ENCODE results near the gene SLAIN2.

The SLAIN2 gene

DNA sequence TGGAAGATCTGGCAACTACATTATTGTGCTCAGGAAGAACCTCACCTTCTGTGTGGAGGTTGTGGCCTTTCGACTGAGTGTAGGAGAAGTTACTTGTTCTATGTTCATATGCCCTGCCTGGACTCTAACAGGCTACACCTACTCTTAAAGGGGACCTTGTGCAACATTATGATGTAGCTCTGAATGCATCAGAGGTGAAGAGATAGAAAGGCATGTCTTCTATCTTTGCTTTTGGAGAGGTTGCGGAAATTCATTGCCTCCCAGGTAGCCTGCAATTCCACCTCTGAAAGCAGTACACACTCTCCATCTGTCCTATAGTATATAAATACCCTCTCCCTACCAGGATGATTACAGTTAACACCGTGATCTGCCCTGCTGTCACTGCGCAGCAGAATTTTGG lies 7.1 kb upstream of the SLAIN2 start:
- TF ChIP-seq FOXP2 (optimal IDR thresholded peaks at IDR 0.05; ENCODE audit: borderline replicate concordance, extremely low read depth, extremely low read length, insufficient read depth) (no peak), SIN3A (IDR thresholded peaks at IDR 0.05; ENCODE audit: borderline replicate concordance, insufficient read depth, low read length) (no peak), REST (IDR thresholded peaks at IDR 0.05; ENCODE audit: insufficient read depth in 1 of 2, low read depth in 2 of 2, low read length in 2 of 2) (no peak), POLR2AphosphoS5 (IDR thresholded peaks at IDR 0.05; ENCODE audit: low read depth, low read length) (no peak), TAF1 (IDR thresholded peaks at IDR 0.05; ENCODE audit: borderline replicate concordance, insufficient read depth, low read length) (no peak)

DNA sequence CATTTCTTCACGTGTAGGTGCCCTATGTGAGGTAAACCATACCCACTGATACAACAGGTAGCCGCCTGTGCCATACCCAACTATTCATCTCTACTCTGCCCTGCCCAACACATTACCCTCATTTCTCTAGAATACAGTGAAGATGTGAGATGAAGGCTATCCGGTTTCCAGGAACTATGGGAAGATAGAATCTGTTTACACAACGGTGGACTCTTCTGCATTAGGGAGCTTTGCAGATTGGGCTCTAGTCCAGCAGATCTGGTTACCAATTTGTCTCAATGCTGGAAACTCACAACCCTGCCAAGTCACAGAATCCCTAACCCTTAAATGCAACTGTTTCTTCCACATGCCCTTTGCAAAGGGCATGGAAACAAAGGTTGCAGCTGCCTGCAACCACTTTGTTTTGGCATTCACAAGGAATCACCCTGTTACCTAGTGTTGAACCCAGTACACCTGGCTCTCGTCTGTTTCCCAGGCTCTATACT lies 6.4 kb upstream of the SLAIN2 start:
- TF ChIP-seq FOXP2 (optimal IDR thresholded peaks at IDR 0.05; ENCODE audit: borderline replicate concordance, extremely low read depth, extremely low read length, insufficient read depth), result no peak

- no peak for TF ChIP-seq FOXP2 (optimal IDR thresholded peaks at IDR 0.05; ENCODE audit: borderline replicate concordance, extremely low read depth, extremely low read length, insufficient read depth)
- no peak for TF ChIP-seq TAF1 (IDR thresholded peaks at IDR 0.05; ENCODE audit: borderline replicate concordance, insufficient read depth, low read length)
- TF ChIP-seq REST (IDR thresholded peaks at IDR 0.05; ENCODE audit: insufficient read depth in 1 of 2, low read depth in 2 of 2, low read length in 2 of 2), result no peak
- TF ChIP-seq SIN3A (IDR thresholded peaks at IDR 0.05; ENCODE audit: borderline replicate concordance, insufficient read depth, low read length), result no peak
- no peak for TF ChIP-seq POLR2AphosphoS5 (IDR thresholded peaks at IDR 0.05; ENCODE audit: low read depth, low read length)
Observed at GRCh38 chr4:48336146-48336870, 5.0 kb upstream of the SLAIN2 start.

DNA sequence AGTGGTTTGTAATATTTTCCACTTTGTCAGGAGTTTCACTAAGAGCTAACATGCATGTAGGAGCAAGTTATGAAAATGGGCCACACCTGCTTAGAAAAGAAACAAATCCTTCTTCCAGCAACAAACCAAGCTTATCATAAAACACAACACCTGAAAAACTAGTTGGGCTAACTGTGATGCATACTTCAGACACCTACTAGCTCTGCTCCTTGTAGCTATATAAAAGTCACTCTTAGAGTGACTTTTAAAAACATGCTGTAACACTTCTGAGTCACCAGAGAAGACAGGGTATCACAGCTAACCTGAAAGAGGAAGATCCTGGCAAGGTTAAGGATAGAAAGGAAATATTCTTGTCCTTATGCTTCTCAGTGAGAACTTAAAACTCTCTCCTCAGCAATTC lies 3.6 kb upstream of the SLAIN2 start:
- TF ChIP-seq TAF1 (IDR thresholded peaks at IDR 0.05; ENCODE audit: borderline replicate concordance, insufficient read depth, low read length) (no peak), SIN3A (IDR thresholded peaks at IDR 0.05; ENCODE audit: borderline replicate concordance, insufficient read depth, low read length) (no peak), FOXP2 (optimal IDR thresholded peaks at IDR 0.05; ENCODE audit: borderline replicate concordance, extremely low read depth, extremely low read length, insufficient read depth) (no peak), POLR2AphosphoS5 (IDR thresholded peaks at IDR 0.05; ENCODE audit: low read depth, low read length) (no peak)

DNA sequence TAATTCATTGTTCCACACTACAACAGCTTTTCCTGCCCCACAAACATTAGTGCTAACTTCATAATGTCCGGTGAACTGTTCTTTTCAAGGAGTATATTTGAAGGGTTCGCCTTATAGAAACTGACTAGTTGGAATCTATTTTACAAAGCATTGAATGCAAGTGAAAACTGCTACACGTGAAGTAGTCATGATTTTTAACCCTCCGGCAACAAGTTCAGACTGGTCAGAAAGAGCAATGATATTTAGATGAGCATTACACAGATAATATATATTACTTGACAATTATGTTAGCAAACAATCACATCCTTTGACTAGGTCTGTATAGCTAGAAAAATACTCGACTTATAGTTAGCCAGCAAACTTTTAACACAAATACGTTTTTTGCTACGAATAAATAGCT lies 1.7 kb upstream of the SLAIN2 start:
- no peak for TF ChIP-seq REST (IDR thresholded peaks at IDR 0.05; ENCODE audit: insufficient read depth in 1 of 2, low read depth in 2 of 2, low read length in 2 of 2)

- TF ChIP-seq FOXP2 (optimal IDR thresholded peaks at IDR 0.05; ENCODE audit: borderline replicate concordance, extremely low read depth, extremely low read length, insufficient read depth), result no peak
- no peak for TF ChIP-seq SIN3A (IDR thresholded peaks at IDR 0.05; ENCODE audit: borderline replicate concordance, insufficient read depth, low read length)
- no peak for TF ChIP-seq REST (IDR thresholded peaks at IDR 0.05; ENCODE audit: insufficient read depth in 1 of 2, low read depth in 2 of 2, low read length in 2 of 2)
- TF ChIP-seq TAF1 (IDR thresholded peaks at IDR 0.05; ENCODE audit: borderline replicate concordance, insufficient read depth, low read length), result no peak
- TF ChIP-seq POLR2AphosphoS5 (IDR thresholded peaks at IDR 0.05; ENCODE audit: low read depth, low read length), result no peak
Observed at GRCh38 chr4:48340276-48340964, 909 bp upstream of the SLAIN2 start.

All from PFSK-1 (cell line).